Measurements from ENCODE around the gene GNG3.

GNG3 gene

GRCh38 chr11:62706850-62707247 is 627 bp upstream of the GNG3 start:
- no peak for DNase-seq (ENCODE audit: low spot score)
- no peak for TF ChIP-seq CTCF (IDR thresholded peaks at IDR 0.05; ENCODE audit: extremely low read depth, missing control alignments)

GRCh38 chr11:62708392-62708791 is 916 bp downstream of the GNG3 start:
- TF ChIP-seq CTCF (IDR thresholded peaks at IDR 0.05; ENCODE audit: extremely low read depth, missing control alignments), result no peak
- no peak for DNase-seq (ENCODE audit: low spot score)

- TF ChIP-seq CTCF (IDR thresholded peaks at IDR 0.05; ENCODE audit: extremely low read depth, missing control alignments), result no peak
- no peak for DNase-seq (ENCODE audit: low spot score)
These were observed 1.3 kb downstream of the GNG3 start for GRCh38 chr11:62708793-62709192.

- peak; percentile 92 for DNase-seq (ENCODE audit: low spot score)
- no peak for TF ChIP-seq CTCF (IDR thresholded peaks at IDR 0.05; ENCODE audit: extremely low read depth, missing control alignments)
These were observed 1.9 kb downstream of the GNG3 start for GRCh38 chr11:62709247-62710000.

- no peak for TF ChIP-seq CTCF (IDR thresholded peaks at IDR 0.05; ENCODE audit: extremely low read depth, missing control alignments)
- DNase-seq (ENCODE audit: low spot score), result no peak
These were observed 2.5 kb downstream of the GNG3 start for GRCh38 chr11:62710001-62710345.

GRCh38 chr11:62712276-62712812 is 4.9 kb downstream of the GNG3 start:
- no peak for DNase-seq (ENCODE audit: low spot score)
- TF ChIP-seq CTCF (IDR thresholded peaks at IDR 0.05; ENCODE audit: extremely low read depth, missing control alignments), result no peak

- no peak for TF ChIP-seq CTCF (IDR thresholded peaks at IDR 0.05; ENCODE audit: extremely low read depth, missing control alignments)
- no peak for DNase-seq (ENCODE audit: low spot score)
These were observed 5.4 kb downstream of the GNG3 start for GRCh38 chr11:62712861-62713260.

Data from GM20000 (cell line).